OCI-LY1 (cell line): Measurements from ENCODE around the gene SSUH2.

Experiments
- H2AFZ ChIP-seq: fragments of 200-600 bp; sonication (generic), shearing (Covaris generic); 2 replicates; pipeline ENCODE4 v1.6.0; 2014; ENCODE audit warnings: antibody characterized with exemption, mild to moderate bottlenecking, low read length
- H3F3A ChIP-seq: fragments of 200-600 bp; sonication (generic), shearing (Covaris generic); 2 replicates; pipeline ENCODE4 v1.6.0; 2014; ENCODE audit warnings: mild to moderate bottlenecking, antibody characterized with exemption, low read length, moderate library complexity; ENCODE audit not compliant: insufficient read depth
- H3K27ac ChIP-seq: fragments of 200-600 bp; sonication (generic); 2 replicates; pipeline ENCODE4 v1.5.1; 2014; ENCODE audit warnings: low read length, mixed run types, mild to moderate bottlenecking, low read depth; ENCODE audit not compliant: poor library complexity, severe bottlenecking
- H3K27me3 ChIP-seq: fragments of 200-600 bp; sonication (generic); 2 replicates; pipeline ENCODE4 v1.6.0; 2014; ENCODE audit warnings: antibody characterized with exemption, mild to moderate bottlenecking, low read length, moderate library complexity; ENCODE audit not compliant: insufficient read depth
- H3K36me3 ChIP-seq: fragments of 200-600 bp; sonication (generic); 2 replicates; pipeline ENCODE4 v1.6.1; 2014; ENCODE audit warnings: mild to moderate bottlenecking, antibody characterized with exemption, low read length, moderate library complexity, mixed read lengths; ENCODE audit not compliant: insufficient read depth
- H3K4me1 ChIP-seq: fragments of 200-600 bp; sonication (generic); 2 replicates; pipeline ENCODE4 v1.5.1; 2014; ENCODE audit warnings: mild to moderate bottlenecking, low read length, moderate library complexity; ENCODE audit not compliant: insufficient read depth, severe bottlenecking
- H3K4me2 ChIP-seq: fragments of 200-600 bp; sonication (generic), shearing (Covaris generic); 2 replicates; pipeline ENCODE4 v1.6.1; 2014; ENCODE audit warnings: low read length
- H3K4me3 ChIP-seq: fragments of 200-600 bp; sonication (generic); 2 replicates; pipeline ENCODE4 v1.5.1; 2014; ENCODE audit warnings: low read length, low read depth, mild to moderate bottlenecking, mixed read lengths; ENCODE audit not compliant: poor library complexity, severe bottlenecking
- H3K79me2 ChIP-seq: fragments of 200-600 bp; shearing (Covaris generic); 2 replicates; pipeline ENCODE4 v1.6.1; 2016; ENCODE audit warnings: mixed run types, low read length, mixed read lengths; ENCODE audit not compliant: insufficient read depth
- H3K9ac ChIP-seq: fragments of 200-600 bp; sonication (generic), shearing (Covaris generic); 2 replicates; pipeline ENCODE4 v1.6.1; 2014; ENCODE audit warnings: mild to moderate bottlenecking, low read length, mixed read lengths
- H3K9me2 ChIP-seq: fragments of 200-600 bp; sonication (generic), shearing (Covaris generic); 2 replicates; pipeline ENCODE4 v1.6.1; 2014; ENCODE audit warnings: low read depth, mild to moderate bottlenecking, low read length, mixed read lengths
- H3K9me3 ChIP-seq: fragments of 200-600 bp; shearing (Covaris generic); 2 replicates; pipeline ENCODE4 v1.6.1; 2014; ENCODE audit warnings: low read length, mixed read lengths
- H4K20me1 ChIP-seq: fragments of 200-600 bp; sonication (generic), shearing (Covaris generic); 2 replicates; pipeline ENCODE4 v1.6.0; 2016; ENCODE audit warnings: mild to moderate bottlenecking, low read length; ENCODE audit not compliant: insufficient read depth
- EZH2 ChIP-seq: fragments of 200-600 bp; sonication (generic), shearing (Covaris generic); IDR thresholded peaks from 2 replicates; pipeline ENCODE4 v1.8.0; 2017; ENCODE audit warnings: borderline replicate concordance, mixed run types, mild to moderate bottlenecking, antibody characterized with exemption, low read length, moderate library complexity, mixed read lengths
- TF ChIP-seq, protein P1 (sequence below): fragments of 200-600 bp; sonication (generic), shearing (Covaris generic); IDR thresholded peaks from 2 replicates; pipeline ENCODE4 v1.5.1; 2017; ENCODE audit warnings: mild to moderate bottlenecking, antibody characterized with exemption, low read length, moderate library complexity, mixed read lengths

SSUH2 gene

DNA sequence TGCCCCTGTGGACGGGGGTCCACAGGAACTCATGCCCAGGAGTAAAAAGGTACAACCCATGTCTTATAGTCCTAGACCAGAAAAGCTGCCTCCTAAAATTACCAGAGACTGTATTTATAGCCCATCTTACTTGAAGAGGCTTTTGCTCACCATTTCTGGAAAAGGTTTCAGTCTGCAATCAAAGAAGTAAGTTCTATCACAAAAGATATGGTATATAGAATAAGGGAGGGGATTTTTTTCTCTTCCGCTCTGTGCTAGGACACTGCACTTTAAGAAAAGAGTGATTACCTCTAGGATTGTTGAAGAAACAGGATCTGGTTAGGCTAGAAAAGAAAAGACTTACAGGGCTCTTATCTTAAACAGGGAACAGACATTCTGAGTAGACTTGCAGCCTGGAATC is 2.6 kb downstream of the SSUH2 start:
- Histone ChIP-seq H3K9me2 (no peaks in the 10 kb centered on the region), H3K27ac (no peak overlapping the region), H3K4me3 (no peak overlapping the region), H3K9ac (no peak overlapping the region), H3K79me2 (no peaks in the 10 kb centered on the region), H3K36me3 (no peaks in the 10 kb centered on the region; the same call in 1 of the 2 replicates), H3K4me1 (peaks cover 10% of the 10 kb centered on the region), H4K20me1 (no peaks in the 10 kb centered on the region), H3K9me3 (no peaks in the 10 kb centered on the region), H3K4me2 (no peak overlapping the region), H3F3A (no peaks in the 10 kb centered on the region), H3K27me3 (no peaks in the 10 kb centered on the region), H2AFZ (no peak overlapping the region)
- TF ChIP-seq, protein P1, sequence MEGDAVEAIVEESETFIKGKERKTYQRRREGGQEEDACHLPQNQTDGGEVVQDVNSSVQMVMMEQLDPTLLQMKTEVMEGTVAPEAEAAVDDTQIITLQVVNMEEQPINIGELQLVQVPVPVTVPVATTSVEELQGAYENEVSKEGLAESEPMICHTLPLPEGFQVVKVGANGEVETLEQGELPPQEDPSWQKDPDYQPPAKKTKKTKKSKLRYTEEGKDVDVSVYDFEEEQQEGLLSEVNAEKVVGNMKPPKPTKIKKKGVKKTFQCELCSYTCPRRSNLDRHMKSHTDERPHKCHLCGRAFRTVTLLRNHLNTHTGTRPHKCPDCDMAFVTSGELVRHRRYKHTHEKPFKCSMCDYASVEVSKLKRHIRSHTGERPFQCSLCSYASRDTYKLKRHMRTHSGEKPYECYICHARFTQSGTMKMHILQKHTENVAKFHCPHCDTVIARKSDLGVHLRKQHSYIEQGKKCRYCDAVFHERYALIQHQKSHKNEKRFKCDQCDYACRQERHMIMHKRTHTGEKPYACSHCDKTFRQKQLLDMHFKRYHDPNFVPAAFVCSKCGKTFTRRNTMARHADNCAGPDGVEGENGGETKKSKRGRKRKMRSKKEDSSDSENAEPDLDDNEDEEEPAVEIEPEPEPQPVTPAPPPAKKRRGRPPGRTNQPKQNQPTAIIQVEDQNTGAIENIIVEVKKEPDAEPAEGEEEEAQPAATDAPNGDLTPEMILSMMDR: no peak
- TF ChIP-seq EZH2: no peak

DNA sequence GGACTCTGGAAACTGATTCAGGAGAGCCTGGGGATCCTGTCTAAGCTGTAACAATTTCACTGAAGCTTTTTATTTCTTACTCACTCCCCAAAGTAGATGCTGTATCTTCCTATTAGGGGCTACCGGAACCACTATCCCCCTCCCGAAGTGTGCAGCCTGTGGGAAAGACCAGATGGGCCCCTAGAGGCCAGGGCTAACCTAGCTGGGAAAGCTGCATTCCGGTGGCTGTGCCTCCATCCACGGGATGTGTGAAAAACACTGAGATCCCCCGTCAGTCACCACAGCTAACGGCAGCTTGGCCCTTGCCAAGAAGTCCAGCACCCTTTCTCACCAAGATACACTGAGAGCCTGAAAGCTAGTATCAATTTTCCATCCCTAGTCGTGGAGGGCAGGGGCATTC is 3.1 kb downstream of the SSUH2 start:
- H3K9me2 ChIP-seq: no peaks in the 10 kb centered on the region
- H3K4me2 ChIP-seq: no peak overlapping the region
- H3K4me1 ChIP-seq: peaks cover 6% of the 10 kb centered on the region
- H3F3A ChIP-seq: no peaks in the 10 kb centered on the region
- H3K4me3 ChIP-seq: no peak overlapping the region
- TF ChIP-seq, protein P1: no peak
- no peak for TF ChIP-seq EZH2
- H3K79me2 ChIP-seq: no peaks in the 10 kb centered on the region
- H3K9ac ChIP-seq: no peak overlapping the region
- no peak overlapping the region for H2AFZ ChIP-seq
- H3K27ac ChIP-seq: no peak overlapping the region
- H3K9me3 ChIP-seq: no peaks in the 10 kb centered on the region
- no peaks in the 10 kb centered on the region for H3K36me3 ChIP-seq
- H4K20me1 ChIP-seq: no peaks in the 10 kb centered on the region
- peaks cover 3% of the 10 kb centered on the region; the same call in 1 of the 2 replicates for H3K27me3 ChIP-seq

DNA sequence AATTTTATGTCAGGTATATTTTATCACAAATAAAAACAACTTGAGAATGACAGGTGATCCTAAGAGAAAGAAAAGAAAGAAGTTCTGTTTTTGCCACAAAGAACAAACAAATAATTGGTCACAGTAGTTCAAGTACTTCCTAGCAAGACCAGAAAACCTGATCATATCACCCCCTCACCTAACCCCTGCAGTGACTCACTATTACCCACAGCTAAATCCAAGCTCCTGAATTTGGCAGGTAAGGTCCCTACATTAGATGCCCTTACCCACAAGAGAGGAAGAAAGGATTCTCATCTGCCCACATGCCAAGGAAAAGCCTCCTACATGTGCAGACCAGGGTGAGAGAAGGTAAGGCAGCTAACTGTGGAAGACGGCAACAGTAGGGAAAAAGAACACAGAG is 4.4 kb downstream of the SSUH2 start:
- H3K36me3 ChIP-seq: no peaks in the 10 kb centered on the region; the same call in 1 of the 2 replicates
- no peak overlapping the region for H3K27ac ChIP-seq
- H3K79me2 ChIP-seq: no peaks in the 10 kb centered on the region
- TF ChIP-seq, protein P1: no peak
- TF ChIP-seq EZH2: no peak
- no peaks in the 10 kb centered on the region for H4K20me1 ChIP-seq
- H3K4me2 ChIP-seq: no peak overlapping the region
- H3K9ac ChIP-seq: no peak overlapping the region
- peaks cover 5% of the 10 kb centered on the region for H3K4me1 ChIP-seq
- no peaks in the 10 kb centered on the region for H3K9me2 ChIP-seq
- H3F3A ChIP-seq: no peaks in the 10 kb centered on the region
- H3K4me3 ChIP-seq: no peak overlapping the region
- no peaks in the 10 kb centered on the region for H3K9me3 ChIP-seq
- no peak overlapping the region for H2AFZ ChIP-seq
- H3K27me3 ChIP-seq: peaks cover 7% of the 10 kb centered on the region; the same call in 1 of the 2 replicates
